K562 (cell line): Measurements from ENCODE around the gene CDC37. TPM values are rescaled to one million over a fixed set of nuclear protein-coding genes. Genes with fewer than 3 reads are reported as not detected.

ENCODE experiments used
- BRD4 ChIP-seq: fragments of 200-600 bp; sonication (generic); IDR thresholded peaks from 2 replicates; pipeline ENCODE4 v1.6.1; 2017; ENCODE audit warnings: inconsistent platforms
- CBX3 ChIP-seq, 2 experiments: IDR thresholded peaks; 1 replicate in 1 of 2; 2 replicates in 1 of 2; pipeline ENCODE4 v1.6.1; 2012; ENCODE audit warnings: inconsistent platforms in 2 of 2, low read length in 2 of 2, borderline replicate concordance in 1 of 2, control low read depth in 1 of 2
- GATAD2B ChIP-seq: fragments of 450-650 bp; IDR thresholded peaks from 2 replicates; pipeline ENCODE4 v1.6.1; 2017; ENCODE audit warnings: mild to moderate bottlenecking, borderline replicate concordance
- GTF3C2 ChIP-seq: IDR thresholded peaks from 3 replicates; pipeline ENCODE4 v1.6.1; 2011; ENCODE audit warnings: borderline replicate concordance, mild to moderate bottlenecking, moderate library complexity; ENCODE audit not compliant: insufficient read length; ENCODE audit errors: extremely low read depth
- HBP1 ChIP-seq: fragments of 450-650 bp; formaldehyde crosslinking; IDR thresholded peaks from 2 replicates; pipeline ENCODE4 v1.4.0; 2022; ENCODE audit warnings: missing genetic modification characterization
- MTA3 ChIP-seq: fragments of 450-650 bp; formaldehyde crosslinking; IDR thresholded peaks from 2 replicates; pipeline ENCODE4 v1.6.1; 2017; ENCODE audit warnings: mild to moderate bottlenecking, borderline replicate concordance
- PML ChIP-seq: IDR thresholded peaks from 2 replicates; pipeline ENCODE4 v1.6.1; 2012; ENCODE audit warnings: low read length, inconsistent platforms
- POLR2AphosphoS2 ChIP-seq: IDR thresholded peaks from 2 replicates; pipeline ENCODE4 v1.6.1; 2012; ENCODE audit warnings: low read length, improper control_type of control experiment
- SIN3A ChIP-seq, 2 experiments: fragments of 150-350 bp in 1 of 2; IDR thresholded peaks; 2 replicates each; pipeline ENCODE4 v1.6.1; 2011 to 2016; ENCODE audit warnings: borderline replicate concordance in 2 of 2, low read depth in 2 of 2, low read length in 2 of 2, mild to moderate bottlenecking in 2 of 2, moderate library complexity in 2 of 2; ENCODE audit not compliant: control insufficient read depth in 1 of 2
- STAT5A ChIP-seq: IDR thresholded peaks from 2 replicates; pipeline ENCODE4 v1.6.1; 2012; ENCODE audit warnings: low read length, inconsistent platforms, borderline replicate concordance
- STAT6 ChIP-seq: sonication (generic); formaldehyde crosslinking; IDR thresholded peaks from 2 replicates; pipeline ENCODE4 v1.8.1; 2023; ENCODE audit warnings: mild to moderate bottlenecking, missing genetic modification reagents
- TFAM ChIP-seq: fragments of 250-450 bp; sonication (Bioruptor Pico); conservative IDR thresholded peaks from 2 replicates; pipeline ENCODE4 v1.5.0; 2021; ENCODE audit warnings: mild to moderate bottlenecking, moderate library complexity
- TRIM25 ChIP-seq: fragments of 450-650 bp; IDR thresholded peaks from 2 replicates; pipeline ENCODE4 v1.7.0; 2016; ENCODE audit warnings: borderline replicate concordance
- ZNF121 ChIP-seq: sonication (generic); formaldehyde crosslinking; conservative IDR thresholded peaks from 2 replicates; pipeline ENCODE4 v1.8.0; 2022; ENCODE audit warnings: missing genetic modification reagents
- ZNF134 ChIP-seq: fragments of 250-450 bp; sonication (Bioruptor Pico); conservative IDR thresholded peaks from 2 replicates; pipeline ENCODE4 v1.4.0; 2020
- ZNF511 ChIP-seq: sonication (generic); formaldehyde crosslinking; IDR thresholded peaks from 2 replicates; pipeline ENCODE4 v1.8.0; 2022; ENCODE audit warnings: mild to moderate bottlenecking, missing genetic modification reagents
- ZNF561 ChIP-seq: fragments of 450-650 bp; formaldehyde crosslinking; conservative IDR thresholded peaks from 2 replicates; pipeline ENCODE4 v1.4.0; 2020; ENCODE audit warnings: mild to moderate bottlenecking, moderate library complexity
- polyA plus RNA-seq, 8 experiments: library from polyadenylated mRNA; depleted of rRNA in 4 of 8; stranded (reverse) in 5 of 8; unstranded in 3 of 8; fragments of >200 nt; fragmentation: Nextera tagmentation in 2 of 8; fragmentation: Illumina TruSeq in 1 of 8; extraction: Ambion mirVana in 2 of 8; extraction: Trizol in 1 of 8; gene quantifications; 2 replicates each; pipeline versions ENCODE4 v1.2.1 to v1.2.3, GENCODE V29; 2011 to 2014; ENCODE audit warnings: inconsistent platforms in 1 of 8, missing spikeins in 1 of 8
- total RNA-seq, 7 experiments: library from RNA; depleted of rRNA in 6 of 7; stranded (reverse); fragments of >200 nt in 6 of 7; fragmentation: Illumina TruSeq in 2 of 7; extraction: Trizol in 2 of 7; gene quantifications; 2 replicates each; pipeline versions ENCODE4 v1.2.1 to v1.2.3, GENCODE V29; 2011 to 2021; ENCODE audit warnings: low replicate concordance in 1 of 7

CDC37 gene
- total and polyA plus RNA-seq, 9 of the 15 experiments (the other 6 are each of a cell fraction or from before 2014, with no cell fraction given) = 6.6 to 538 (median 227) TPM

GRCh38 chr19:10430505-10431253 is 27.3 kb upstream of the CDC37 start (continued):
- TF ChIP-seq POLR2AphosphoS2 (no peak), ZNF561 (no peak), HBP1 (CRISPR knock-in tag) (no peak), TRIM25 (no peak), ZNF511 (CRISPR knock-in tag) (no peak), STAT5A (no peak), ZNF121 (CRISPR knock-in tag) (no peak), GTF3C2 (peak; percentile 68), ZNF134 (CRISPR knock-in tag) (no peak), GATAD2B (0 out of 2 replicates have a peak, but pooled peaks have one; percentile 70), TFAM (CRISPR knock-in tag) (no peak), STAT6 (CRISPR knock-in tag) (no peak), MTA3 (no peak), PML (peak; percentile 25; the same call in 1 of the 2 replicates), SIN3A (IDR thresholded peaks at IDR 0.05; ENCODE audit: borderline replicate concordance in 2 of 2, control insufficient read depth in 1 of 2, low read depth in 2 of 2, low read length in 2 of 2) (peak in 1 of 2 experiments; percentile 36; a peak in 1 of 4 replicates), BRD4 (peak; percentile 64; the same call in 1 of the 2 replicates), CBX3 (IDR thresholded peaks at IDR 0.05; ENCODE audit: borderline replicate concordance in 1 of 2, low read length in 2 of 2) (no peak)
